Fibroblast of mammary gland (primary cell): ENCODE data around the gene BAHD1.

Experiments used
- DNase-seq: peaks from one replicate; pipeline ENCODE4 v3.0.0-alpha.2; 2010; ENCODE audit warnings: low read depth
- H3K4me3 ChIP-seq: 2 replicates; pipeline ENCODE4 v1.5.1; 2011; ENCODE audit warnings: low read depth, mild to moderate bottlenecking, low read length, moderate library complexity; ENCODE audit not compliant: control insufficient read depth
- CTCF ChIP-seq: conservative IDR thresholded peaks from 2 replicates; pipeline ENCODE4 v1.5.1; 2011; ENCODE audit warnings: low read depth, low read length, inconsistent platforms; ENCODE audit not compliant: control insufficient read depth, insufficient read depth

The BAHD1 gene

GRCh38 chr15:40421246-40422157 lies 19.3 kb upstream of the BAHD1 start:
- DNase-seq: peak; percentile 60
- TF ChIP-seq CTCF: peak; percentile 86
- H3K4me3 ChIP-seq: no peak overlapping the region

DNA sequence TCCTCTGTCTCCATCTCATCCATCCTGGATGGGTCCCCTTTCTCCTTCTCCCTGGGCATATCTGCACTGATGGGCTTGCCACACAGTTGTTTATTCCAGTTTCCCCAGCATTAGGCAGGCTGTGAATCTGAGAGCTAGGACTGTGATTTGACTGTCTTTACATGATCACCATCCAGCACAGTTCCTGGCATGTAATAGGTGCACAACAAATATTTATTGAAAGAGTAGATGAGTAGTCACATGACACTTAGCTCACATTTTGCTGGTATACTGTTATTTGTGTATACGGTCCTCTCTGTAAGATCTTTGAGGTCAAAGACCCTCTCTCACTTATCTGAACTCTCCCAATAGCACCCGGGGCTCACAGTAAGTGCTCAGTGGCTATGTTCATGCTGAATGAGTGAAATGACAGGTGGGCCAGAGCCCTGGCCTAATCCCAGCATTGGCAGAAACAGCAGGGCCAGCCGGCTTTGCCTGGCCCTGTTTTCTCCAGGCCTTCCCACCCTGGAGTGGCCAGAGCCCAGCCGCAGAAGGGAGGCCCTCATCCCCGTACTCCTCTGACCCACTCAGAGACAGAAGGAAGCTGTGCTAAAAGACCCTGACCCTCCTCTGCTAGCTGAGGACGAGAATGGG lies 16.2 kb upstream of the BAHD1 start:
- DNase-seq: no peak
- no peak for TF ChIP-seq CTCF
- H3K4me3 ChIP-seq: no peak overlapping the region

DNA sequence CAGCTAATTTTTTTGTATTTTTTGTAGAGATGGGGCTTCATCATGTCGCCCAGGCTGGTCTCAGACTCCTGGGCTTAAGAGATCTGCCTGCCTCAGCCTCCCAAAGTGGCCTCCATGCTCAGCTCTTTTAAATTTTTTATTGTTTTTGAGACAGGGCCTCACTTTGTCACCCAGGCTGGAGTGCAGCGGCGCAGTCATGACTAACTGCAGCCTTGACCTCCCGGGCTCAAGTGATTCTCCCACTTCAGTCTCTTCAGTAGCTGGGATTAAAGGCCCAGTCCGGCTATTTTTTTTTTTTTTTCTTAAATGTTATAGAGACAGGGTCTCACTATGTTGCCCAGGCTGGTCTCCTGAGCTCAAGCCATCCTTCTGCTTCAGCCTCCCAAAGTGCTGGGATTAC lies 15.1 kb upstream of the BAHD1 start:
- no peak for DNase-seq
- no peak overlapping the region for H3K4me3 ChIP-seq
- no peak for TF ChIP-seq CTCF

DNA sequence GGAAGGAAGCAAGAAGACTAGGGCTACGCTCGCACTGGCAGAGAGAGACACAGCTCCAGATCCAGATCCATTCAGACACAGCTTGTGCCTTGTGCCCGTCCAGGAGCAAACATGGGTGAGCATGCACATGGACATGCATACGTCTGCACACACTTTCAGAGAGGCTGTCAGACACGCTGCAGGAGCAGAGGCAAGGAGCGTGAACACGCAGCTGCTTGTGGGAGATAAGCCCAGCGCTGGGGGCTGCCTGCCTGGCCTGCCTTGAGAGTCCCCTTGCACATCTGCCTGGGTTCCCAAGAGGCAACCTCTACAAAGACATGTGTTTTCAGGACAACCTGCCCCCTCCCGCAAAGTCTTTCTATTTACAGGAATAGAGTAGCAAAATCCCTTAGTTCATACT lies 13.6 kb upstream of the BAHD1 start:
- no peak for TF ChIP-seq CTCF
- DNase-seq: no peak
- no peak overlapping the region for H3K4me3 ChIP-seq

GRCh38 chr15:40428185-40428584 lies 12.6 kb upstream of the BAHD1 start:
- H3K4me3 ChIP-seq: no peak overlapping the region
- no peak for TF ChIP-seq CTCF
- DNase-seq: no peak

DNA sequence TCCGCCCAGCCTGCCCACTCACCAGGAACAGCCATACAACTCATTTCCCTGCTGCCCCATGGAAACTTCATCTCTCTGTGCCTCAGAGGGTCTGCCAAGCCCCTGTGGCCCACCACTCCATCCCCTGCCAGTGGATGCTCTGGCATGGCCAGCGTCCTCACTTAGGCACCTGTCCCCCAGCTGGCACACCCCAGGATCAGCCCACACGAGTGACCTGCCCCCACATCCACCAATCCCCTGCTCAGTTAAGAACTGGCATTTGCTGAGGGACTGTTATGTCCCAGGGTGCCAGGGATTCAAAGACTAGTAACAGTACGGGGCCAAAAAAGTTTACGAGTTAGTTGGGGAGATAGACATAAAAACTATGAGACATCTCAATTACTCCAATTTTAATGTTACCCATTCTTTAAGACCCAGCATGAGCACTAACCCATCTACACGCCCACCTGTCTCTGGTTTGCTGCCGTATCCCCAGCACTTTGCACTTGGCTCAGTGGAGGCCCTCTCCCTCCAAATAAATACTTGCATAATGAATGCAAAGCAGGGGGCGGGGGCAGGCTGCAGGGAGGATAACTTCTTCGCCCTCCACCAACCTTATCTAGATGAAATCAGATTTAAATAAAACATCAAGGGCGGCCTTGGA lies 11.6 kb upstream of the BAHD1 start:
- TF ChIP-seq CTCF: no peak
- H3K4me3 ChIP-seq: no peak overlapping the region
- DNase-seq: no peak
